HepG2 (cell line): ENCODE measurements around the gene LDHAL6B. TPM values are rescaled to one million over a fixed set of nuclear protein-coding genes. Genes with fewer than 3 reads are reported as not detected.

Experiments used
- ATAC-seq: fragments of 200-7000 bp; cut with Tn5 transposase; 3 replicates; pipeline ENCODE4 v1.9.1; 2020; ENCODE audit warnings: mild to moderate bottlenecking, moderate library complexity
- BruUV-seq: library from RNA; stranded (reverse); fragments of 400-500 nt; replicated peaks from 2 replicates; lab custom pipeline; 2021; lab: Mats Ljungman, UMichigan
- CTCF ChIA-PET: fragments of 300-600 bp; formaldehyde crosslinking; extraction: SDS; loops from one replicate; lab custom pipeline; 2021; ENCODE audit warnings: low total read pairs, inconsistent platforms, low intra/inter-chr PET ratio; lab: Yijun Ruan, JAX
- POLR2A ChIA-PET: fragments of 350-600 bp; sonication (Branson Sonifier 250); formaldehyde crosslinking; loops from one replicate; lab custom pipeline; 2020; ENCODE audit warnings: antibody characterized with exemption, inconsistent platforms; lab: Yijun Ruan, JAX
- DNase-seq: peaks from one replicate; pipeline ENCODE4 v3.0.0-alpha.2; 2015; ENCODE audit warnings: low spot score
- FAIRE-seq: peaks from 3 replicates; lab custom pipeline; 2011; peaks lifted over from hg19 to GRCh38; lab: Jason Lieb, UNC
- H2AFZ ChIP-seq: one replicate; pipeline ENCODE4 v1.6.1; 2011; ENCODE audit warnings: low read length, inconsistent platforms
- H3K27ac ChIP-seq: fragments of 300-600 bp; 3 replicates; pipeline ENCODE4 v1.8.0; 2011; ENCODE audit warnings: mixed run types, mild to moderate bottlenecking, mixed read lengths, low read length, inconsistent platforms; ENCODE audit not compliant: insufficient read depth; ENCODE audit errors: extremely low read length
- H3K27me3 ChIP-seq, 2 experiments: fragments of 200-600 bp in 1 of 2; 2 replicates in 1 of 2; 3 replicates in 1 of 2; pipeline versions ENCODE4 v1.6.0 to v1.8.0; 2011; ENCODE audit warnings: low read length in 2 of 2, mild to moderate bottlenecking in 2 of 2, moderate library complexity in 2 of 2, inconsistent platforms in 1 of 2; ENCODE audit not compliant: insufficient read depth in 2 of 2, control insufficient read depth in 1 of 2
- H3K36me3 ChIP-seq, 2 experiments: fragments of 200-600 bp in 1 of 2; replicated peaks in 1 of 2; 2 replicates in 1 of 2; 3 replicates in 1 of 2; pipeline versions ENCODE4 v1.5.1 to v1.8.0; 2011; ENCODE audit warnings: low read length in 2 of 2, inconsistent platforms in 1 of 2; ENCODE audit not compliant: insufficient read depth in 2 of 2, control insufficient read depth in 1 of 2
- H3K4me1 ChIP-seq: 2 replicates; pipeline ENCODE4 v1.5.1; 2012; ENCODE audit warnings: low read length, inconsistent platforms; ENCODE audit not compliant: insufficient read depth
- H3K4me2 ChIP-seq: 2 replicates; pipeline ENCODE4 v1.6.0; 2011; ENCODE audit warnings: low read depth, low read length, inconsistent platforms
- H3K4me3 ChIP-seq, 3 experiments: fragments of 200-600 bp in 1 of 3; sonication (generic), shearing (Covaris generic) in 1 of 3; replicated peaks in 1 of 3; 2 replicates each; pipeline ENCODE4 v1.5.1; 2011 to 2016; ENCODE audit warnings: low read length in 3 of 3, inconsistent platforms in 2 of 3, low read depth in 2 of 3, mild to moderate bottlenecking in 2 of 3, control low read depth in 1 of 3, mixed read lengths in 1 of 3; ENCODE audit not compliant: insufficient read depth in 1 of 3
- H3K79me2 ChIP-seq: one replicate; pipeline ENCODE4 v1.6.1; 2011; ENCODE audit warnings: low read length, inconsistent platforms; ENCODE audit not compliant: insufficient read depth
- H3K9ac ChIP-seq: 2 replicates; pipeline ENCODE4 v1.6.0; 2011; ENCODE audit warnings: mild to moderate bottlenecking, low read depth, low read length, inconsistent platforms; ENCODE audit not compliant: insufficient read depth
- H3K9me3 ChIP-seq: 2 replicates; pipeline ENCODE4 v1.5.1; 2012; ENCODE audit warnings: mild to moderate bottlenecking, low read length
- H4K20me1 ChIP-seq: 2 replicates; pipeline ENCODE4 v1.6.0; 2011; ENCODE audit warnings: inconsistent platforms, mild to moderate bottlenecking, low read length, moderate library complexity; ENCODE audit not compliant: insufficient read depth
- ATRX ChIP-seq: sonication (generic); formaldehyde crosslinking; IDR thresholded peaks from 2 replicates; pipeline ENCODE4 v1.4.0; 2020; ENCODE audit warnings: missing genetic modification reagents, borderline replicate concordance
- GMEB1 ChIP-seq: sonication (generic); formaldehyde crosslinking; IDR thresholded peaks from 2 replicates; pipeline ENCODE4 v1.5.1; 2020; ENCODE audit warnings: missing genetic modification reagents, mild to moderate bottlenecking, borderline replicate concordance
- NFE2L1 ChIP-seq: sonication (generic); formaldehyde crosslinking; IDR thresholded peaks from 2 replicates; pipeline ENCODE4 v1.4.0; 2020; ENCODE audit warnings: missing genetic modification reagents, mild to moderate bottlenecking, borderline replicate concordance
- PRPF4 ChIP-seq: fragments of 200-400 bp; formaldehyde crosslinking; IDR thresholded peaks from 2 replicates; pipeline ENCODE4 v1.6.1; 2016; ENCODE audit warnings: low read length, low read depth; ENCODE audit not compliant: poor library complexity, severe bottlenecking
- SNAPC2 ChIP-seq: sonication (generic); formaldehyde crosslinking; IDR thresholded peaks from 2 replicates; pipeline ENCODE4 v1.8.1; 2022; ENCODE audit warnings: mild to moderate bottlenecking, missing genetic modification reagents
- ZBTB20 ChIP-seq: sonication (generic); formaldehyde crosslinking; IDR thresholded peaks from 2 replicates; pipeline ENCODE4 v1.8.1; 2023; ENCODE audit warnings: missing genetic modification reagents, low read depth, mild to moderate bottlenecking, borderline replicate concordance
- ZBTB44 ChIP-seq: sonication (generic); formaldehyde crosslinking; IDR thresholded peaks from 2 replicates; pipeline ENCODE4 v1.4.0; 2020; ENCODE audit warnings: missing genetic modification reagents
- ZBTB49 ChIP-seq: sonication (generic); formaldehyde crosslinking; IDR thresholded peaks from 2 replicates; pipeline ENCODE4 v1.4.0; 2020; ENCODE audit warnings: missing genetic modification reagents, borderline replicate concordance
- ZFX ChIP-seq: sonication (generic); formaldehyde crosslinking; IDR thresholded peaks from 2 replicates; pipeline ENCODE4 v1.4.0; 2020; ENCODE audit warnings: mild to moderate bottlenecking, low read depth, missing genetic modification reagents, moderate library complexity
- ZNF557 ChIP-seq: sonication (generic); formaldehyde crosslinking; IDR thresholded peaks from 2 replicates; pipeline ENCODE4 v1.4.0; 2020; ENCODE audit warnings: missing genetic modification reagents
- WGBS: methylation state at CpG from one replicate; pipeline ENCODE4 v1.1.6; 2017; ENCODE audit warnings: low lambda C conversion rate; 5-methylcytosine and 5-hydroxymethylcytosine counted together
- in situ Hi-C: cut with HindIII; loops from 2 replicates; pipeline ENCODE4 v1.10.0; 2017; ENCODE audit warnings: low pct_unique_long_range_greater_than_20kb; ENCODE audit not compliant: extremely low pct_ligation_motif_present
- intact Hi-C: fragments of 100-400 bp; cut with micrococcal nuclease; formaldehyde crosslinking; loops from one replicate; pipeline ENCODE4 v1.10.0; 2022; ENCODE audit not compliant: unreplicated experiment
- polyA plus RNA-seq, 8 experiments: library from polyadenylated mRNA; depleted of rRNA in 3 of 8; stranded (reverse) in 7 of 8; unstranded in 1 of 8; fragments of >200 nt; fragmentation: Illumina TruSeq in 4 of 8; extraction: Trizol in 4 of 8; gene quantifications; 2 replicates each; pipeline versions ENCODE4 v1.2.1 to v1.2.3, GENCODE V29; 2011 to 2016; ENCODE audit warnings: low read depth in 4 of 8, missing spikeins in 1 of 8, mixed read lengths in 1 of 8; ENCODE audit not compliant: insufficient read depth in 1 of 8
- total RNA-seq, 5 experiments: library from RNA; depleted of rRNA; stranded (reverse); fragments of >200 nt; fragmentation: Illumina TruSeq; extraction: Trizol; gene quantifications; 2 replicates each; pipeline ENCODE4 v1.2.3, GENCODE V29; 2016; ENCODE audit warnings: low read depth in 1 of 5
- TF ChIP-seq, protein P1 (sequence below): IDR thresholded peaks from 2 replicates; pipeline ENCODE4 v1.6.1; 2012; ENCODE audit warnings: inconsistent platforms

The LDHAL6B gene
- total and polyA plus RNA-seq, 2 of the 13 experiments (the other 11 are each of a cell fraction or from before 2014, with no cell fraction given), result not detected

- POLR2A ChIA-PET, result no interaction called here
- no TSS peak for BruUV-seq
- FAIRE-seq (no peak), ATAC-seq (no peak), DNase-seq (no peak)
- 87% methylated on average over 5 of the region's 5 CpGs for WGBS
- Histone ChIP-seq H3K36me3 (peaks cover 4 to 12% of the 10 kb centered on the region in 2 experiments; a peak in 2 of 5 replicates), H3K27me3 (no peaks in the 10 kb centered on the region), H3K4me3 (no peak overlapping the region), H2AFZ (no peak overlapping the region), H3K27ac (no peak overlapping the region), H3K9ac (no peak overlapping the region), H3K9me3 (peaks cover 13% of the 10 kb centered on the region), H3K4me2 (no peak overlapping the region), H3K79me2 (no peaks in the 10 kb centered on the region), H4K20me1 (no peaks in the 10 kb centered on the region), H3K4me1 (no peaks in the 10 kb centered on the region)
- TF ChIP-seq, protein P1, sequence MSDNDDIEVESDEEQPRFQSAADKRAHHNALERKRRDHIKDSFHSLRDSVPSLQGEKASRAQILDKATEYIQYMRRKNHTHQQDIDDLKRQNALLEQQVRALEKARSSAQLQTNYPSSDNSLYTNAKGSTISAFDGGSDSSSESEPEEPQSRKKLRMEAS, result no peak
- TF ChIP-seq PRPF4, result no peak
- TF ChIP-seq ZFX (CRISPR knock-in tag), result no peak
- TF ChIP-seq ZBTB20 (CRISPR knock-in tag), result no peak
- in situ Hi-C loops, result no loop called here
- CTCF ChIA-PET, result no interaction called here
- intact Hi-C loops, result no loop called here
These were observed 26.9 kb upstream of the LDHAL6B start for GRCh38 chr15:59179717-59180116.

GRCh38 chr15:59180945-59181600 is 25.6 kb upstream of the LDHAL6B start:
- in situ Hi-C loops (no loop called here), intact Hi-C loops (no loop called here)
- Histone ChIP-seq H3K4me2 (no peak overlapping the region), H3K9me3 (peaks cover 13% of the 10 kb centered on the region), H3K36me3 (peaks cover 4 to 15% of the 10 kb centered on the region in 2 experiments; a peak in 2 of 5 replicates), H3K4me1 (no peaks in the 10 kb centered on the region), H3K79me2 (no peaks in the 10 kb centered on the region), H3K27ac (no peak overlapping the region), H3K9ac (no peak overlapping the region), H2AFZ (no peak overlapping the region), H3K27me3 (no peaks in the 10 kb centered on the region), H4K20me1 (no peaks in the 10 kb centered on the region), H3K4me3 (no peak overlapping the region)
- no peak for DNase-seq
- CTCF ChIA-PET, result no interaction called here
- ATAC-seq, result no peak
- POLR2A ChIA-PET, result no interaction called here
- FAIRE-seq, result no peak
- no TSS peak for BruUV-seq
- 98% methylated on average over 5 of the region's 5 CpGs for WGBS
- TF ChIP-seq ZBTB49 (CRISPR knock-in tag), result no peak
- TF ChIP-seq GMEB1 (CRISPR knock-in tag), result no peak
- no peak for TF ChIP-seq ZBTB44 (CRISPR knock-in tag)
- no peak for TF ChIP-seq ZNF557 (CRISPR knock-in tag)
- TF ChIP-seq ATRX (CRISPR knock-in tag), result no peak
- no peak for TF ChIP-seq SNAPC2 (CRISPR knock-in tag)
- TF ChIP-seq NFE2L1 (CRISPR knock-in tag), result no peak
